ENCODE measurements around the gene NR2C2. TPM values are rescaled to one million over a fixed set of nuclear protein-coding genes. Genes with fewer than 3 reads are reported as not detected.
A peak's percentile ranks its signal among the peaks of the same experiment; 100 is the strongest.

The NR2C2 gene
- total and polyA plus RNA-seq, 9 of the 15 experiments (the other 6 are each of a cell fraction or from before 2014, with no cell fraction given) = 6.1 to 33.0 (median 14.6) TPM

GRCh38 chr3:15064835-15065549, 117.6 kb downstream of the NR2C2 start, which contains the start of gene MRPS25 (continued):
- TF ChIP-seq, protein P1, sequence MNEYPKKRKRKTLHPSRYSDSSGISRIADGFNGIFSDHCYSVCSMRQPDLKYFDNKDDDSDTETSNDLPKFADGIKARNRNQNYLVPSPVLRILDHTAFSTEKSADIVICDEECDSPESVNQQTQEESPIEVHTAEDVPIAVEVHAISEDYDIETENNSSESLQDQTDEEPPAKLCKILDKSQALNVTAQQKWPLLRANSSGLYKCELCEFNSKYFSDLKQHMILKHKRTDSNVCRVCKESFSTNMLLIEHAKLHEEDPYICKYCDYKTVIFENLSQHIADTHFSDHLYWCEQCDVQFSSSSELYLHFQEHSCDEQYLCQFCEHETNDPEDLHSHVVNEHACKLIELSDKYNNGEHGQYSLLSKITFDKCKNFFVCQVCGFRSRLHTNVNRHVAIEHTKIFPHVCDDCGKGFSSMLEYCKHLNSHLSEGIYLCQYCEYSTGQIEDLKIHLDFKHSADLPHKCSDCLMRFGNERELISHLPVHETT (CRISPR knock-in tag; conservative IDR thresholded peaks at IDR 0.05 in 1 of 2, IDR thresholded peaks at IDR 0.05 in 1 of 2) = peak in 1 of 2 experiments; percentile 89; a peak in 2 of 4 replicates
- TF ChIP-seq HDAC2 (IDR thresholded peaks at IDR 0.05) (peak; percentile 42), EP400 (IDR thresholded peaks at IDR 0.05) (peak; percentile 98), NFXL1 (CRISPR knock-in tag; IDR thresholded peaks at IDR 0.05) (no peak), GABPA (tag; conservative IDR thresholded peaks at IDR 0.05; ENCODE audit: low read depth) (peak; percentile 53), ETV1 (tag; conservative IDR thresholded peaks at IDR 0.05; ENCODE audit: low read depth) (no peak), ID3 (CRISPR knock-in tag; IDR thresholded peaks at IDR 0.05) (no peak), ID3 (tag; IDR thresholded peaks at IDR 0.05) (peak; percentile 33; the same call in 1 of the 2 replicates), NONO (IDR thresholded peaks at IDR 0.05; ENCODE audit: low read depth in 2 of 2, low read length in 1 of 2) (peak in 1 of 2 experiments; percentile 63; a peak in 2 of 4 replicates), HDAC6 (IDR thresholded peaks at IDR 0.05; ENCODE audit: low read depth, low read length) (no peak), FIP1L1 (IDR thresholded peaks at IDR 0.05; ENCODE audit: low read depth, low read length, poor library complexity, severe bottlenecking) (peak; percentile 91), ZNF511 (CRISPR knock-in tag; IDR thresholded peaks at IDR 0.05) (peak; percentile 92), HNRNPL (IDR thresholded peaks at IDR 0.05; ENCODE audit: low read depth, low read length) (peak; percentile 77; the same call in 1 of the 2 replicates), PTRF (tag; IDR thresholded peaks at IDR 0.05) (no peak), HMGN3 (IDR thresholded peaks at IDR 0.05; ENCODE audit: borderline replicate concordance, extremely low read depth, insufficient read length, low read depth, low read length) (peak; percentile 48), HDAC1 (IDR thresholded peaks at IDR 0.05) (peak in 1 of 2 experiments; percentile 90; a peak in 2 of 4 replicates), NR2C1 (IDR thresholded peaks at IDR 0.05) (peak; percentile 74), NR2C1 (tag; IDR thresholded peaks at IDR 0.05) (peak; percentile 89), POLR2A (conservative IDR thresholded peaks at IDR 0.05) (peak; percentile 99)
- TF ChIP-seq, protein P2, sequence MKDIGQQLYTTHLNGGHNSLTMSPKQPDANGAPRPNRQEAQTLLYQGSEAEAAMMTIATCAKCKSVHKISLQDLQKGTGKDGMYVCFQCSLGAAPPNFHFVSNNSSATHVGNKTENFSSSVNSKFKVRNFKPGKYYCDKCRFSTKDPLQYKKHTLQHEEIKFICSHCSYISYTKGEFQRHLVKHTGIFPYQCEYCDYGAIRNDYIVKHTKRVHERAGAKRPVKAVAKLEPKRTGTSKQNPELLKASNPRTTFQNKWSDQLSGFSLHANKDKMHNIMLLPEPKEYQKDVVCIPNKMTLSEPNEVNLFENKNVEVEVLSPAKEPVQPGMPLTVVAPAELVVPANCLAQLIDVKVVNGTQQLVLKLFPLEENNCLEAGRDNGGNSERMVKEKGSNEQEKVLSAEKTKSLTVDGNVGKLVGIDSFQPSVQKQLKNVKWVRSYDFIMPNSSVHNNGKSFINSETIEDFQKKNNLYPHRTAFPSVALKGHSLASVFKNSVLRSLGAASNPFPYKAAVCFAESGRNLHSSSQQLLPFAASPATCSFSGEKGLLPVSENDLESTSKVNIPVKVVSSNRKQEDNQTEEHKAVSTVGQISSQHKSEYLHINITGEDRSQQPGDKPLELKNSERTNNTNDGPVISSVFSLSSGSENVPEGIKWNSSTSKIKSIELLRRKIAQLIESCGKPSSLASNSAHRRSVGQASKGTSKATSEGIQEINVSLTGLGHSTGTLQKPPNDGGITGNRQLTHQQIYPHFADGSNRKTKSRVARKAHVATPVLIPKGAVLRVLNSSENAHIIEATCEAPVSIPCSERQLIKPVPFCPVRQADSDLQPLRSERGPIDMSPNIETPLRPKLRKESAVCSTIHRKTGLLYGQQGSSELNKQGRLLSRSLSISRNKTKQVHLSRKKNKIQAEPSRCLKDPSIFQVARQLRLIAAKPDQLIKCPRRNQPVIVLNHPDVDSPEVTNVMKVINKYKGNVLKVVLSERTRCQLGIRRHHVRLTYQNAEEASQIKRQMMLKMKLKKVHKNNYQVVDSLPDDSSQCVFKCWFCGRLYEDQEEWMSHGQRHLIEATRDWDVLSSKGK (CRISPR knock-in tag; IDR thresholded peaks at IDR 0.05) = no peak
